Iris pigment epithelial cell (primary cell): ENCODE measurements around the gene ADAP1.
A peak's percentile ranks its signal among the peaks of the same experiment; 100 is the strongest.
"Not testable (repeated sequence)": the region's sequence is repeated elsewhere in the genome, so short reads cannot be mapped to it uniquely, and the experiment has no call there.

Experiments
- DNase-seq: peaks from one replicate; pipeline ENCODE4 v3.0.0-alpha.2; 2011; ENCODE audit warnings: low read depth

Gene ADAP1

DNA sequence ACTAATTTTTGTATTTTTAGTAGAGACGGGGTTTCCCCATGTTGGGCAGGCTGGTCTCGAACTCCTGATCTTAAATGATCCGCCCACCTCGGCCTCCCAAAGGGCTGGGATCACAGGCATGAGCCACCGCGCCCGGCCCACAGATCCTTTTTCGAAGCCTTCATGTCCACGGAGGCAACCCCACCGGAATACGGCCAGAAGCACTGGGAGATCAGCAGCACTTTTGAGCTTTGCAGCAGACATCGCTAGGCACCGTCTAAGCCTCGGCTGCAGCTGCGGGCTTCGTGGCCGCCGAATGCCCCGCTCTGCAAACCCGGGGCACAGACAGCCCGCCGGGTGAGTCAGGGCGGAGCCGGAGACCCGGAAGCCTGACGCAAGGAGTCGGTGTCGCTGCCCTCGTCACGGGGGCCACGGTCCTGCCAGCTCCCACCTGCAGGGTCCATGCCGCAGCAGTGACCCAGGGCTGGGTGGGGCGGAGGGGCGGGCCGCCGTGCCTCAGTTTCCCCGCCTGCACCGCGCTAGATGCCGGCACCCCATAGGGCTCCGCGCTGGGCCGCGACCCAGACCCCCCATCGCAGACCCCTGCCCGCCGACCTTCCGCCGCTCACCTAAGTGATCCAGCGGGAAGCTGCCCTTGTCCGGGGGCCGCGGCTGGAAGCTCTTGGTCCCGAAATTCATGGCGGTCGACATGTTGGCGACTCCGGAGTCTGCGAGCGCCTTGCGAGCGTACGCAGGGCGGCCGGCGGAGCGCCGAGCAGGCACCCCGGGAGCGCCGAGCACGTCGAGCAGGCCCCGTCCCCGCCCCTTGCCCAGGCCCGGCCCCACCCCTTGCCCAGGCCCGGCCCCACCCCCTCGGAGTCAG is 20.6 kb upstream of the ADAP1 start, which contains the start of gene COX19:
COX19 (minus strand) TSS at position 730 of the 862 bp plus-strand sequence; CDS start at position 690, 40 bp downstream.
- DNase-seq, result peak; percentile 91

DNA sequence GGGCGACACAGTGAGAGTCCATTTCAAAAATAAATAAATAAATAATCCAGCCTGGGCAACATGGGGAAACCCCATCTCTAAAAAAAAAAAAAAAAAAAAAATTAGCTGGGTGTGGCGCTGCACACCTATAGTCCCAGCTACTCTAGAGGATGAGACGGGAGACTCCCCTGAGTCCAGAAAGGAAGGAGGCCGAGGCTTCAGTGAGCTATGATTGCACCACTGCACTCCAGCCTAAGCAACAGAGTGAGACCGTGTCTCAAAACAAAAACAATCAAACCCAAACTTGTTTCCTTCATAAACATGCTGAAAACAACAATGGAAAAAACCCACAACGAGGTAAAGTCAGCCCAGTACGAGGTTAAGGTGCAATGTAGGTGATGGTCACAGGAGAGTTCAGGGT is 19.7 kb upstream of the ADAP1 start:
- peak; percentile 29 for DNase-seq

DNA sequence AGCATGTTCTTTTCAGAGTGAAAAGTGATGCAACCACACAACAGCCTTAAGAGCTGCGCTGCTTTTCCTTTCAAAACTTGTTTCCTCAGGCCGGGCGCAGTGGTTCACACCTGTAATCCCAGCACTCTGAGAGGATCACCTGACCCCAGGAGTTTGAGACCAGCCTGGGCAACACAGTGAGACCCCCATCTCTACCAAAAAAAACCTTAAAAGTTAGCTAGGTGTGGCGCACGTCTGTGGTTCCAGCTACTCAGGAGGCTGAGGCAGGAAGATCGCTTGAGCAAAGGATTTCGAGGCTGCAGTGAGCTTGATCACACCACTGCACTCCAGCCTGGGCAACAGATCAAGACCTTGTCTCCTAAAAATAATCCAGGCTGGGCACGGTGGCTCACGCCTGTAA is 18.8 kb upstream of the ADAP1 start:
- DNase-seq, result no peak

- DNase-seq, result peak; percentile 75
These were observed 18.3 kb upstream of the ADAP1 start for GRCh38 chr7:972676-973309.

DNA sequence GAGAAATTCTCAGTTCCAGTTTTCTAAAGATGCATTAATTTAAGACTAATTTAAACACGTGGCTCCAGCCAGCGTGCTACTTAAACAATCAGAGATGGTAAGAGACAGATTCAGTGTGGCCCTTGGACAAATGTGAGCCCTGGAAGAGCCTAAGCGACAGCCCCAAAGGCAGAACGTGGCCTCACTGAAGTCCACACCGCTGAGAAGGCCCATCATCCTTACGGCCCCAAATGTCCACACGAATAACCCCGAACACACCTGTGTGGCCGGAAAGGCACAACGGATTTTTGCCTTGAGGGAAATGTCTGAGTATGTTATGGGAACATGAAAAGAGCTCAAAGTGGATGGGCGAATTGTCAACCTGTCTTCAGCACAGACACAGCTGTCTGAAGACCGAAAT is 17.6 kb upstream of the ADAP1 start:
- DNase-seq, result no peak

DNA sequence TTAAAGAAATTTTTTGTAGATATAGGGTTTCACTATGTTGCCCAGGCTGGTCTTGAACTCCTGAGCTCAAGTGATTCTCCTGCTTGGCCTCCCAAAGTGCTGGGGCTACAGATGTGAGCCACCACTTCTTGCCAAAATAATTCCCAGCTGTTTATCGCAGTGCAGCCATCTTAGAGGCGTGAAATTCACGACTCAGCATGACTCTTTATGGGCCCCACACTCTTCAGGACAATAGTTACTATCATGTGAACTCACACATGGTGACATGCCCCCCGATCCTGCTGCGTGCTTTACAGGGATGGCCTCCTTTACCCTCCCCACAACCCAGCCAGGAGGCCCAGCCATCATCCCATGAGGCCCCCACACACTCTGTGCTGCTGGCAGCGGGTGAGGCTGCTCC is 16.3 kb upstream of the ADAP1 start:
- no peak for DNase-seq

DNA sequence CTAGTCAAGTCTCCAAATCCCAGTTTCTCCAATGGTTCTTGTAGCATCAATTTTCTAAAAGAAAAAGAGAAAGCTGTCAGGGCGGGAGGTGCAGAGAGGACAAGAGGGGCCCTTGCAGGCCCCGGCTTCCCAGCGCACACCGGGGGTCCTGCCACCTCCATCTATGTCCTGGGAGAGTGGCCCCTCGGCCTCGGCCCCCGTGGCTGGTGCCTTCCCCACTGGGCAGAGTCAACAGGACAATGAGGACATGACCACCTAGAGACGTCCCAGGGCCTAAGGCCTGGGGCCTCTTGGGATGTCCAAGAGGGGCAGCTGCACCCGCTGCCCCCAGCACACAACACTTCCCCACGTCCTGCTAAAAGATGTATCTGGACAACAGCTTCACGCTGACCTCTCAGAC is 14.9 kb upstream of the ADAP1 start:
- no peak for DNase-seq

- DNase-seq, result no peak
These were observed 14.0 kb upstream of the ADAP1 start for GRCh38 chr7:968205-969105.

GRCh38 chr7:967361-968082 is 13.0 kb upstream of the ADAP1 start:
- no peak for DNase-seq

- DNase-seq, result no peak
These were observed 12.0 kb upstream of the ADAP1 start for GRCh38 chr7:966291-967069.

DNA sequence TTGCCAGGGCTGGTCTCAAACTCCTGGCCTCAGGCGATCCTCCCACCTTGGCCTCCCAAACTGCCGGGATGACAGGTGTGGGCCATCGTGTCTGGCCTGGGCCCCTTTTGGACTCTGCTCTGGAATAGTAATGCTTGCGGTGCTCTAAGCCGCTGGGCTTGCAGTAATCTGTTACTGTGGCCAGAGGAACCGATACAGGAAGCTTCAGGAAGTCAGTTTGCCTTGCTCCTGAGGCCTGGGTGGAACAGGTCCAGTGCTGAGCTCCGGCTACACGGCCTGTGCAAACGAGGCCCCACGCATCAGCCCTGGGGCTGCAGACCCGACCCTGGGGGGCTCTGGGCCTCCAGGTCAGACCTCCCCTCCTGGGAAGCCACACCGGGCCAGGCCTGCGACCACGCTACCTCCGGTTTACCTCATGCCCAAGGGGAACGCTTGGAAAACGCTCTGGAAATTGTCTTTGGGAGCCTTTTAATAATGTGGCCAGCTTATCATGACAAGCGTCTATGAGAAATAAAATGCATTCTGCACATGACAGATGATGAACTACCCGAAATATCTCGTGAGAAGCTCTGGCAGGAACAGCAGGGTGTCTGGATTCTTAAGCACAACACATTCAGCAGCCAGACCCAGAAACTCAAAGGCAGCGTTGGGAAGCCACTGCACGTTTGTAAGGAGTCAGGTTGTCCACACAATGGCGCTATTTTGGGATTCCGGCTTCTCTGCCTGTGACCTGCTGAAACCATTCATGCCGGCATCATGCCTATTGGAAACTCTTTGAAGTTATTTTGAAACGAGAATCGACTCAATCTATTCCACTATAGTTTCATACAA is 10.1 kb upstream of the ADAP1 start:
- DNase-seq, result no peak

GRCh38 chr7:963236-964078 is 9.0 kb upstream of the ADAP1 start:
- DNase-seq, result no peak

GRCh38 chr7:962401-963081 is 8.1 kb upstream of the ADAP1 start:
- DNase-seq, result no peak

GRCh38 chr7:961546-962400 is 7.3 kb upstream of the ADAP1 start:
- DNase-seq, result no peak

DNA sequence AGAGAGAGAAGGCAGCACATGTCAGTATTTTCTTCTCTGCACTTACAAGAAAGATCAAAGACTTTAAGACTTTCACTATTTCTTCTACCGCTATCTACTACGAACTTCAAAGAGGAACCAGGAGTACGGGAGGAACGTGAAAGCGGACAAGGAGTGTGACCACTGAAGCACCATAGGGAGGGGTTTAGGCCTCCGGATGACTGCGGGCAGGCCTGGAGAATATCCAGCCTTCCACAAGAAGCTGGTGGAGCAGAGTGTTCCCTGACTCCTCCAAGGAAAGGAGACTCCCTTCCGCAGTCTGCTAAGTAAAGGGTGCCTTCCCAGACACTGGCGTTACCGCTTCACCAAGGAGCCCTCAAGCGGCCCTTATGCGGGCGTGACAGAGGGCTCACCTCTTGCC is 6.5 kb upstream of the ADAP1 start:
- not testable (repeated sequence) for DNase-seq

GRCh38 chr7:960269-960871 is 5.9 kb upstream of the ADAP1 start:
- no peak for DNase-seq

DNA sequence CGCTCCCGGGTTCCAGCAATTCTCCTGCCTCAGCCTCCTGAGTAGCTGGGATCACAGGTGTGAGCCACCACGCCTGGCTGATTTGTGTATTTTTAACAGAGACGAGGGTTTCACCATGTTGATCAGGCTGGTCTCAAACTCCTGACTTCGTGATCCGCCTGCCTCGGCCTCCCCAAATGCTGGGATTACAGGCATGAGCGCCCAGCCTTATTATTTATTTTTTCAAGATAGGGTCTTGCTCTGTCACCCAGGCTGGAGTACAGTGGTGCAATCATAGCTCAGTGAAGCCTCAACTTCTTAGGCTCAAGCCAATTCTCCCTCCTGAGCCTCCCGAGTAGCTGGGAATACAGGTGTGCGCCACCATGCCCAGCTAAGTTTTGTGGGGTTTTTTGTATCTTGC is 5.3 kb upstream of the ADAP1 start:
- not testable (repeated sequence) for DNase-seq
